ENCODE measurements around the gene THRAP3.
A peak's percentile ranks its signal among the peaks of the same experiment; 100 is the strongest.
"Not testable (repeated sequence)": the region's sequence is repeated elsewhere in the genome, so short reads cannot be mapped to it uniquely, and the experiment has no call there.

The THRAP3 gene

GRCh38 chr1:36187800-36188593 lies 36.2 kb upstream of the THRAP3 start:
- Histone ChIP-seq H3K36me3 (peaks cover 3% of the 10 kb centered on the region; the same call in 1 of the 2 replicates), H3K27ac (peak overlapping the region; percentile 60), H3K9me3 (ENCODE audit: severe bottlenecking) (no peaks in the 10 kb centered on the region), H3K27me3 (ENCODE audit: insufficient read depth, low read depth, severe bottlenecking) (no peaks in the 10 kb centered on the region), H3K4me3 (ENCODE audit: low read depth, low read length) (no peak overlapping the region)
- TF ChIP-seq CTCF (IDR thresholded peaks at IDR 0.05; ENCODE audit: low read depth, low read length), result peak; percentile 93
- peak; percentile 90 for DNase-seq

- not testable (repeated sequence) for H3K27ac ChIP-seq; H3K36me3 ChIP-seq; H3K27me3 ChIP-seq (ENCODE audit: insufficient read depth, low read depth, severe bottlenecking); DNase-seq; H3K4me3 ChIP-seq (ENCODE audit: low read depth, low read length); H3K9me3 ChIP-seq (ENCODE audit: severe bottlenecking)
These were observed 27.4 kb upstream of the THRAP3 start for GRCh38 chr1:36196805-36197204.

- H3K27ac ChIP-seq, result no peak overlapping the region
- DNase-seq, result no peak
- H3K9me3 ChIP-seq (ENCODE audit: severe bottlenecking), result no peaks in the 10 kb centered on the region
- no peak for TF ChIP-seq CTCF (IDR thresholded peaks at IDR 0.05; ENCODE audit: low read depth, low read length)
- no peak overlapping the region for H3K4me3 ChIP-seq (ENCODE audit: low read depth, low read length)
- H3K27me3 ChIP-seq (ENCODE audit: insufficient read depth, low read depth, severe bottlenecking), result no peaks in the 10 kb centered on the region
- no peaks in the 10 kb centered on the region for H3K36me3 ChIP-seq
These were observed 25.6 kb upstream of the THRAP3 start for GRCh38 chr1:36198641-36199040.

GRCh38 chr1:36199934-36200741 lies 24.1 kb upstream of the THRAP3 start:
- H3K27me3 ChIP-seq (ENCODE audit: insufficient read depth, low read depth, severe bottlenecking), result no peaks in the 10 kb centered on the region
- no peaks in the 10 kb centered on the region for H3K9me3 ChIP-seq (ENCODE audit: severe bottlenecking)
- H3K4me3 ChIP-seq (ENCODE audit: low read depth, low read length), result no peak overlapping the region
- no peaks in the 10 kb centered on the region for H3K36me3 ChIP-seq
- TF ChIP-seq CTCF (IDR thresholded peaks at IDR 0.05; ENCODE audit: low read depth, low read length), result no peak
- H3K27ac ChIP-seq, result no peak overlapping the region
- DNase-seq, result no peak

GRCh38 chr1:36203027-36203553 lies 21.2 kb upstream of the THRAP3 start:
- Histone ChIP-seq H3K27ac (no peak overlapping the region), H3K27me3 (ENCODE audit: insufficient read depth, low read depth, severe bottlenecking) (no peaks in the 10 kb centered on the region), H3K9me3 (ENCODE audit: severe bottlenecking) (no peaks in the 10 kb centered on the region), H3K36me3 (no peaks in the 10 kb centered on the region), H3K4me3 (ENCODE audit: low read depth, low read length) (no peak overlapping the region)
- no peak for TF ChIP-seq CTCF (IDR thresholded peaks at IDR 0.05; ENCODE audit: low read depth, low read length)
- no peak for DNase-seq
